SJCRH30 (cell line): ENCODE results near the gene PAN3. TPM values are rescaled to one million over a fixed set of nuclear protein-coding genes. Genes with fewer than 3 reads are reported as not detected.
"Not testable (repeated sequence)": the region's sequence is repeated elsewhere in the genome, so short reads cannot be mapped to it uniquely, and the experiment has no call there.

ENCODE experiments used
- DNase-seq, 2 experiments: peaks; one replicate each; pipeline ENCODE4 v3.0.0-alpha.2; 2015 to 2020
- H3K27ac ChIP-seq: fragments of 250-450 bp; sonication (Bioruptor Pico); 2 replicates; pipeline ENCODE4 v1.5.1; 2020; ENCODE audit warnings: mild to moderate bottlenecking, moderate library complexity
- H3K27me3 ChIP-seq: fragments of 250-450 bp; sonication (Bioruptor Pico); 2 replicates; pipeline ENCODE4 v1.5.1; 2020; ENCODE audit warnings: mild to moderate bottlenecking, moderate library complexity
- H3K36me3 ChIP-seq: fragments of 250-450 bp; sonication (Bioruptor Pico); 2 replicates; pipeline ENCODE4 v1.5.1; 2020; ENCODE audit warnings: mild to moderate bottlenecking, moderate library complexity
- H3K4me1 ChIP-seq: fragments of 250-450 bp; sonication (Bioruptor Pico); 2 replicates; pipeline ENCODE4 v1.5.1; 2020; ENCODE audit warnings: mild to moderate bottlenecking, moderate library complexity
- H3K4me3 ChIP-seq: fragments of 250-450 bp; sonication (Bioruptor Pico); 2 replicates; pipeline ENCODE4 v1.5.1; 2020; ENCODE audit warnings: mild to moderate bottlenecking, moderate library complexity
- H3K9me3 ChIP-seq: fragments of 250-450 bp; sonication (Bioruptor Pico); replicated peaks from 2 replicates; pipeline ENCODE4 v1.5.1; 2020; ENCODE audit warnings: mild to moderate bottlenecking, moderate library complexity
- total RNA-seq: library from RNA; depleted of rRNA; stranded (reverse); fragments of >200 nt; shearing (Covaris generic); gene quantifications from 2 replicates; pipeline ENCODE4 v1.2.3, GENCODE V29; 2014

The PAN3 gene
- total RNA-seq, 1 experiment from 2014 or later: 33.4 TPM

GRCh38 chr13:28121224-28121623 is 17.1 kb upstream of the PAN3 start:
- Histone ChIP-seq H3K27ac (no peak overlapping the region), H3K4me3 (no peak overlapping the region), H3K9me3 (no peaks in the 10 kb centered on the region), H3K36me3 (no peaks in the 10 kb centered on the region), H3K27me3 (no peaks in the 10 kb centered on the region), H3K4me1 (no peaks in the 10 kb centered on the region)
- DNase-seq: no peak

GRCh38 chr13:28128030-28128429 is 10.3 kb upstream of the PAN3 start:
- Histone ChIP-seq H3K27ac (no peak overlapping the region), H3K9me3 (no peaks in the 10 kb centered on the region), H3K27me3 (no peaks in the 10 kb centered on the region), H3K4me3 (no peak overlapping the region), H3K4me1 (no peaks in the 10 kb centered on the region), H3K36me3 (no peaks in the 10 kb centered on the region)
- no peak for DNase-seq

- DNase-seq: no peak
- Histone ChIP-seq H3K4me1 (no peaks in the 10 kb centered on the region), H3K4me3 (no peak overlapping the region), H3K27ac (no peak overlapping the region), H3K27me3 (no peaks in the 10 kb centered on the region), H3K36me3 (no peaks in the 10 kb centered on the region), H3K9me3 (no peaks in the 10 kb centered on the region)
Observed at GRCh38 chr13:28128926-28129325, 9.4 kb upstream of the PAN3 start.

- Histone ChIP-seq H3K4me1 (no peaks in the 10 kb centered on the region), H3K27ac (no peak overlapping the region), H3K9me3 (no peaks in the 10 kb centered on the region)
Observed at GRCh38 chr13:28129911-28130693, 8.2 kb upstream of the PAN3 start.

GRCh38 chr13:28131646-28132045 is 6.7 kb upstream of the PAN3 start:
- no peaks in the 10 kb centered on the region for H3K4me1 ChIP-seq
- H3K9me3 ChIP-seq: no peaks in the 10 kb centered on the region
- H3K36me3 ChIP-seq: no peaks in the 10 kb centered on the region
- no peak overlapping the region for H3K4me3 ChIP-seq
- H3K27me3 ChIP-seq: no peaks in the 10 kb centered on the region
- no peak for DNase-seq
- no peak overlapping the region for H3K27ac ChIP-seq

More at GRCh38 chr13:28129911-28130693, 8.2 kb upstream of the PAN3 start:
- H3K4me3 ChIP-seq: no peak overlapping the region
- H3K27me3 ChIP-seq: no peaks in the 10 kb centered on the region
- H3K36me3 ChIP-seq: no peaks in the 10 kb centered on the region
- DNase-seq: no peak

GRCh38 chr13:28136916-28137315 is 1.4 kb upstream of the PAN3 start:
- Histone ChIP-seq H3K9me3 (no peaks in the 10 kb centered on the region), H3K4me3 (peak overlapping the region; percentile 99; the same call in 1 of the 2 replicates), H3K27ac (no peak overlapping the region), H3K36me3 (no peaks in the 10 kb centered on the region), H3K4me1 (0 out of 2 replicates have a peak, but pooled peaks cover 7% of the 10 kb centered on the region), H3K27me3 (no peaks in the 10 kb centered on the region)
- DNase-seq: no peak

- Histone ChIP-seq H3K27ac (peak overlapping the region; percentile 97), H3K27me3 (no peaks in the 10 kb centered on the region), H3K4me1 (0 out of 2 replicates have a peak, but pooled peaks cover 7% of the 10 kb centered on the region), H3K9me3 (no peaks in the 10 kb centered on the region), H3K36me3 (no peaks in the 10 kb centered on the region), H3K4me3 (peak overlapping the region; percentile 99)
- DNase-seq: peak; percentile 11 to 53
Observed at GRCh38 chr13:28137596-28137995, 749 bp upstream of the PAN3 start.

- Histone ChIP-seq H3K27me3 (no peaks in the 10 kb centered on the region), H3K4me1 (0 out of 2 replicates have a peak, but pooled peaks cover 7% of the 10 kb centered on the region), H3K27ac (peak overlapping the region; percentile 97), H3K4me3 (peak overlapping the region; percentile 99), H3K36me3 (no peaks in the 10 kb centered on the region), H3K9me3 (no peaks in the 10 kb centered on the region)
- DNase-seq: peak; percentile 87
Observed at GRCh38 chr13:28138756-28139470, 568 bp downstream of the PAN3 start.

- Histone ChIP-seq H3K9me3 (no peaks in the 10 kb centered on the region), H3K36me3 (0 out of 2 replicates have a peak, but pooled peaks cover 3% of the 10 kb centered on the region), H3K4me3 (peak overlapping the region; percentile 99), H3K4me1 (0 out of 2 replicates have a peak, but pooled peaks cover 7% of the 10 kb centered on the region), H3K27me3 (no peaks in the 10 kb centered on the region), H3K27ac (no peak overlapping the region)
- no peak for DNase-seq
Observed at GRCh38 chr13:28140433-28141125, 2.2 kb downstream of the PAN3 start.

- H3K27me3 ChIP-seq, H3K36me3 ChIP-seq, H3K4me1 ChIP-seq, H3K9me3 ChIP-seq, H3K4me3 ChIP-seq, DNase-seq, H3K27ac ChIP-seq: not testable (repeated sequence)
Observed at GRCh38 chr13:28141542-28141941, 3.2 kb downstream of the PAN3 start.

GRCh38 chr13:28145049-28145448 is 6.7 kb downstream of the PAN3 start:
- no peaks in the 10 kb centered on the region for H3K4me1 ChIP-seq
- H3K9me3 ChIP-seq: no peaks in the 10 kb centered on the region
- H3K27ac ChIP-seq: no peak overlapping the region
- H3K27me3 ChIP-seq: no peaks in the 10 kb centered on the region
- H3K36me3 ChIP-seq: peaks cover 5% of the 10 kb centered on the region; the same call in 1 of the 2 replicates
- H3K4me3 ChIP-seq: no peak overlapping the region
- DNase-seq: no peak

- Histone ChIP-seq H3K4me3 (no peak overlapping the region), H3K4me1 (no peaks in the 10 kb centered on the region), H3K27ac (no peak overlapping the region), H3K27me3 (no peaks in the 10 kb centered on the region), H3K36me3 (peaks cover 5% of the 10 kb centered on the region; the same call in 1 of the 2 replicates), H3K9me3 (no peaks in the 10 kb centered on the region)
- no peak for DNase-seq
Observed at GRCh38 chr13:28147495-28147894, 9.2 kb downstream of the PAN3 start.

GRCh38 chr13:28159057-28159456 is 20.7 kb downstream of the PAN3 start:
- Histone ChIP-seq H3K36me3 (0 out of 2 replicates have a peak, but pooled peaks cover 7% of the 10 kb centered on the region), H3K27me3 (no peaks in the 10 kb centered on the region), H3K4me3 (no peak overlapping the region), H3K27ac (no peak overlapping the region), H3K9me3 (peaks cover 6% of the 10 kb centered on the region; the same call in 1 of the 2 replicates), H3K4me1 (peaks cover 17% of the 10 kb centered on the region)
- no peak for DNase-seq

GRCh38 chr13:28161370-28161769 is 23.0 kb downstream of the PAN3 start:
- Histone ChIP-seq H3K4me3 (no peak overlapping the region), H3K9me3 (0 out of 2 replicates have a peak, but pooled peaks cover 4% of the 10 kb centered on the region), H3K36me3 (0 out of 2 replicates have a peak, but pooled peaks cover 1% of the 10 kb centered on the region), H3K27ac (peak overlapping the region; percentile 59), H3K4me1 (peaks cover 17% of the 10 kb centered on the region), H3K27me3 (no peaks in the 10 kb centered on the region)
- peak; percentile 73 to 75 for DNase-seq

- H3K36me3 ChIP-seq: no peaks in the 10 kb centered on the region
- H3K27me3 ChIP-seq: no peaks in the 10 kb centered on the region
- H3K4me1 ChIP-seq: peaks cover 17% of the 10 kb centered on the region
- H3K9me3 ChIP-seq: no peaks in the 10 kb centered on the region
- DNase-seq: no peak
- H3K4me3 ChIP-seq: no peak overlapping the region
- H3K27ac ChIP-seq: no peak overlapping the region
Observed at GRCh38 chr13:28163587-28163986, 25.2 kb downstream of the PAN3 start.
